GM18867 (cell line): ENCODE measurements around the gene ARSK.

ENCODE experiments used
- ATAC-seq: cut with Tn5 transposase; IDR thresholded peaks from one replicate; pipeline ENCODE4 v1.9.1; 2021; ENCODE audit warnings: mild to moderate bottlenecking, moderate library complexity; ENCODE audit not compliant: unreplicated experiment

Gene ARSK, protein sequence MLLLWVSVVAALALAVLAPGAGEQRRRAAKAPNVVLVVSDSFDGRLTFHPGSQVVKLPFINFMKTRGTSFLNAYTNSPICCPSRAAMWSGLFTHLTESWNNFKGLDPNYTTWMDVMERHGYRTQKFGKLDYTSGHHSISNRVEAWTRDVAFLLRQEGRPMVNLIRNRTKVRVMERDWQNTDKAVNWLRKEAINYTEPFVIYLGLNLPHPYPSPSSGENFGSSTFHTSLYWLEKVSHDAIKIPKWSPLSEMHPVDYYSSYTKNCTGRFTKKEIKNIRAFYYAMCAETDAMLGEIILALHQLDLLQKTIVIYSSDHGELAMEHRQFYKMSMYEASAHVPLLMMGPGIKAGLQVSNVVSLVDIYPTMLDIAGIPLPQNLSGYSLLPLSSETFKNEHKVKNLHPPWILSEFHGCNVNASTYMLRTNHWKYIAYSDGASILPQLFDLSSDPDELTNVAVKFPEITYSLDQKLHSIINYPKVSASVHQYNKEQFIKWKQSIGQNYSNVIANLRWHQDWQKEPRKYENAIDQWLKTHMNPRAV

DNA sequence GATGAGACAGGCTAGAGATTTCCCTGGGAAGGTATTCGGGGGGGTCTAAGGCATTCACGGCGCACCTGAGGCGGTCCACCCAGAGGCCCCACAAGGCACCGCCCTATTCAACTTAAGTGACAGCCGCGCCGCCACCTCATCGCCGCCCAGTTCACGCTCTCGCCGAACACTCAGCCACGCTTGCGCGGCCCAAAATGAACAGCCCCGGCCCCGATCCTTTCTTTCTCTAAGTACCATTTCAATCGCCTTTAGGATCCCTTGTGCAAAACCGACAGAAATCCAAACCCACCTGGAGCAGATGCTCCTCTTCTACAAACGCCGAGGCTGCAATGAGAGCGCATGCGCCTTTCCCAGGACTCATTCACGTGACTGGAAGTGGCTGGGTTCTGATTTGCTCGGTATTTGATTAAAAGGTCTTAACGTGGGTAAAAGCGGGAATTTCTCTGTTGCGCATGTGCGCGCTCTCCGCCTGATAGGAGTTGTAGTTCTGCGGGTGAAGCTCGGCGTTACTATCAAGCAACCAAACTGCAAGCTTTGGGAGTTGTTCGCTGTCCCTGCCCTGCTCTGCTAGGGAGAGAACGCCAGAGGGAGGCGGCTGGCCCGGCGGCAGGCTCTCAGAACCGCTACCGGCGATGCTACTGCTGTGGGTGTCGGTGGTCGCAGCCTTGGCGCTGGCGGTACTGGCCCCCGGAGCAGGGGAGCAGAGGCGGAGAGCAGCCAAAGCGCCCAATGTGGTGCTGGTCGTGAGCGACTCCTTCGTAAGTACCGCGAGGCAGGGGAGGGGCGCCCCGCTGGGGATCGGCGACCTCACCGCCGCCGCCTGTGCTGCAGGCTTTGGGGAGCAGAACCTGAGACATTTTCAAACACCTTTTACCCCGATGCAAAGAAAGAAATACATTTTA lies at the start of gene ARSK, which contains the start of gene SKIC3:
ARSK (plus strand) TSS at position 455 of the 902 bp plus-strand sequence; CDS start at position 633, 178 bp downstream.
SKIC3 (minus strand) TSS at position 331 of the 902 bp plus-strand sequence. CDS start 7,827 bp downstream, outside the sequence.
- ATAC-seq = peak; percentile 89

DNA sequence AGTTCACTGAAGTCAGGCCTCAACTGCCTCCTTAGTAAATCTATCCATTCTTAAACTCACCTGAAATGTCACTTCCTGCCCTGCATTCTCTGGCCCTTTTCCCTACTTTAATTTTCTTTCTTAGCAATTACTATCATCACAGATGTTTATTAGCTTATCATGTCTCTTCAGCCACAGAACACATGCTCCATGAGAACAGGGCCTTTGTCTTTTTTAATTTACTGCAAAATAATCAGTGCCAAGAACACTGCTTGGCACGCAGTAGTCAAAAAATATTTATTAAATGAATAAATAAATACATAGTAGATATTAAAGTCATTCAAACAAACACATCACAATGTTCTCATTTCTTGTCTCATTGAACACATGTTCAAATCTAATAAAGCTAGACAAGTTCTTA lies 46.4 kb upstream of the ARSK start:
- no peak for ATAC-seq

DNA sequence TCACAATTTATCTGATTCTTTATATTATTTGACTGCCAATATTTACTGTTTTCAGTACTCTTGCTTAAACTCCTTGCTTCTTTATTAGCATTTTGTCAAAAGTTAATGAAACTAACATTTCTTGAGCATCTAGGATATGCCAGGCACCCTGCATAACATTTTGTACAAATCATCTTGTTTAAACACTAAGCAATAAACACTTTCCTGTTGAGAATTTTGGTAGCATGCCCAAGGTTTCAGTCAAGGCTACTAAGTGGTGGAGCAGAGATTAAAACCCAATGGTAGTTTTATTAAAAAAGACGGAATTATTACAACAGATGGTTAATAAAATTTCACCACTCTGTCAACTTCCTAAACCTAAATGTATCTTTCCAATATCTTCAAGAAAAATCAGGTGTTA lies 43.3 kb upstream of the ARSK start:
- no peak for ATAC-seq

DNA sequence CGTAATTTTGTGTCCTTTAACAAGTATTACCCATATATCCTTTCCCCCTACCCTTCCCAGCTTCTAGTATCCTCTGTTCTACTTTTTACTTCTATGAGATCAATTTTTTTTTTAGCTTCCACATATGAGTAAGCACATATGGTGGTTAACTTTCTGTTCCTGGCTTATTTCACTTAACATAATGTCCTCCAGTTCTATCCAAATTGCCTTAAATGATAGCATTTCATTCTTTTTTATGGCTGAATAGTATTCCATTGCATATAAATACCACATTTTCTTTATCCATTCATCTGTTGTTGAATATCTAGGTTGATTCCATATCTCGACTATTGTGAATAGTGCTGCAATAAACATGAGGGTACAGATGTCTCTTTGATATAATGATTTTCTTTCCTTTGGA lies 36.5 kb upstream of the ARSK start:
- ATAC-seq = no peak

DNA sequence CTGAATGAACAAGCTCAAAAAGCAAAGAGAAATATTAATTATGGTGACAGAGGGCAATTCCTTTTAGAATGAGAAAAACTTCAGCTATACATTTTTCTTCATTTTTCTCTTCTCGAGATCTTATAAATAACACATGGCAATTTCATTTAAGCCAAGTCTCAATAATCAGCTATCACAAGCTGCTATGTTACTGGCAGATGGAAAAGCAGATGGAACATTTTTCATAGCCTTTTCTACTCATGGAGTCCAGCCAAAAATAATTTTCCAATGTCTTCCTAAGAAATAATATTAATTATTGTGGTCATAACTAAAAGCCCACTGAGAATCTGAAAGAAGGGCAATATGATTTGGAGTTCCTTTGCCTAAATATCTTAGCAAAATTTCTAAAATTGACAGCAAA lies 35.8 kb upstream of the ARSK start:
- ATAC-seq = no peak

DNA sequence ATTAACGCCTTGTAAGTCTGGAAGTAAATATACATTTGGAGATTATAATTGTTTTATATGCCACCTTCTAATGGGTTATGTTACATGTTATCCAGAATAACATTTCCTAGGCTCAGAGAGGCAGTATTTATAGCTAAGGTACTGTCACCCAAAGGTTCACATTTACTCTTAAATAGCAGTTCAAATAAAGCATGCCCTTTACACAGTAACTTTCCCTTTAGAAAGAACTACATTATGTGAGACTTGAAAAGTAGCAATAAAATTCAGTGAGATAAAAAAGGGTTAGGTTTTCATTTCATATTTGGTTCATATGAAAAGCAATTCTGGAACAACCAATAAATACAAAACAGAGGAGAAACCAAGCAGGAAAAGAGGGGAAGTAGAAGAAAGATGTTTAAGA lies 35.2 kb upstream of the ARSK start:
- ATAC-seq = no peak

DNA sequence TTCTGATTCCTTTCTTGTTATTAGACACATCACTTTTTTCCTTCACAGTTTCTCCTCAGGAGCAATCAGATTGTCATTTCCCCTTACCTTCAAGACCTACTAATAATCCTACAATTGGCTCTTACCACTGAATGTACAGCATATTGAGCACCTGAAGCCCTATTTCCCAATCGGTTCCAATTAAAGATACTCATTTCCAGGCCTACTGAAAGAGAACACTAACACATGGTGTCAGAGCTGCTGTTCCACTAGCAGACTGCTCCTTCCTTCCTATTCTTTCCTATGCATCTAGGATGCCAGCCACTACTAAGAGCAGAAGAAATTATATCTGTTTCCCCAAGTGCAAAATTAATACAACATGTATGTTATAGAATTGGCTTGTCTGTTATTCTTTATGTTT lies 34.7 kb upstream of the ARSK start:
- no peak for ATAC-seq

DNA sequence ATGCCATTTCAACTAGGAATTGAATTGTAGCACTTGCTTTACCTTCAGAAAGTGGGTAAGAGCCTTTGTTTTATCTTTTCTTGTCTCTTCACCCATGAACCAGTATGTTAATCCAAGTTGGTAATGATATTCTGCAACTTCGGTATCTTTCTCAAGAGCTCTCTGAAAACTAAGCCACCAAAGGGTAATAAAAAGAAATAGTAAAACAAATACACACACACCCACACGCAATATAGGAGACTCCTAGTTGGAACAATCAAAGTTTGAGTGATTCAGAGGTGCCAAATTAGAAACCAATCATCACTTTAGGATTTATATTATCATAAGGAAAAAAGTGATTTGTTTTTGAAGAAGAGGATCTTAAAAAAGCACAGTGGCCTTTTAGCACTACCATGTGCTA lies 30.5 kb upstream of the ARSK start:
- no peak for ATAC-seq

DNA sequence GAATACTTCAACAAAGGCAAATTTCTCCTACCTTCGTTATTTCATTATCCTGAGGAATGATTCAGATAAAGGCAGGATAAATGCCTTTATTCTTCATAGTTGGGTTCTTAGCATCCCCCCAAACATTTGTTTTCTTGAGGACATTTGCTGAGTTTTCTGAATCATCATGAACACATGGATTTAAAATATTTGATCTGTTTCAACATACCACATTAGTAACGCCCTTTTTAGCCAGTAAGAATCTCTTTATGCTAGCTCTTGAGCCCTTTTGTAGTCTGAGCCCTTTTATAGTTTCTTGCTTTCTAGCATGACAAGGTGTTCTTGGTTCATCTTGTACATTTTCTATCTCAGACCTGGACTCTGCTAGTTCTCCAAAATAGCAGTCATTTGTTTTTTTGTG lies 28.0 kb upstream of the ARSK start:
- no peak for ATAC-seq

DNA sequence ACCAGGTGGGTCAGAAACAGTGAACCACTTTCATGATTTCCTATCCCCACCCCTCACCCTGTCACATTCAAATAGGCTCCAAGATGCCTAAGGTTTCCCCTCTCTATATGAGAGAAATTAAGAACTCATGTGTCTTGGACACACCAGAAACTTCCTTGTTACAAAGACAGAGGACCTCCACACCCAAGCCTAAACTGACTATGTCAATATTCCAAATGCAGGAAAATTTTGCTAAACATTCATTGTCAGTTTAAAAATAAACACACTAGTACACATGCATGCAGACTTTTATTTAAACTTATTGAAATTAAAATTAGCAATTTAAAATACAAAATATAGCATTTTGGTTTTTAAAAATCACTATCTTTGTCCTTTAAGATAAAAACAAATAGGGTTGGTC lies 26.3 kb upstream of the ARSK start:
- no peak for ATAC-seq

DNA sequence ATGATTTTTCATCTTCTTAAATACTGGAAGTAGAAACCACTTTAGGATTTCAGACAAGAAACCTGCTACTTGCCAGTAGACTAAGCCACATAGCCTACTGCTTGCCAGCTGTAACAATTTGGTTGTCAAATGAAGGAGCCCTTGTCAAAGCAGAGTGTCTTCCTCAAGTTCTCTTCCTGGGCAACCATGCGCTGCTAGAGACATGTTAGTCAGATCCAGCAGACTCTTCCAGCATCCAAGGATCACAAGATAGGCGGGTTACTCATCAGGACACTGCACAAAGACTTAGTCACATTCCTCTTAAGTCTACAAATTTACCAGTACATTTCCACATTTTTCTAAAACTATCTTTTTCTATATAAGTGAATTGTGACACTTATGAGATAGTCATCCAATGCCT lies 24.5 kb upstream of the ARSK start:
- no peak for ATAC-seq

DNA sequence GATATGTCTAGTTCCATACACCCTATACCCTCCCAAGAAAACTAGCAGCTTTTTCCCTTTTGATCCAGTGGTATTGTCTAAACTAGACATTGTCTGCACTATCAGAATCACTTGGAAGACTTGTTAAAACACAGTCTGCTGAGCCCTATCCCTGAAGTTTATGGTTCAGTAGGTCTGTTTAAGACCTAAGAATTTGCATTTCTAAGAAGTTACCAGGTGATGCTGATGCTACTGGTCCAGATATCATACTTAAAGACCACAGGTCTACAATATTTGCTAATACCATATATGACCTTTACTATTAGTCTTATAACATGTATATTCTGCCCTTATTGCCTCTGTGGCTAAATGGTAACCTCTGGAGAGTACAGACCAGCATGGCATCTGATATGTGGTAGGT lies 23.4 kb upstream of the ARSK start:
- ATAC-seq = no peak

DNA sequence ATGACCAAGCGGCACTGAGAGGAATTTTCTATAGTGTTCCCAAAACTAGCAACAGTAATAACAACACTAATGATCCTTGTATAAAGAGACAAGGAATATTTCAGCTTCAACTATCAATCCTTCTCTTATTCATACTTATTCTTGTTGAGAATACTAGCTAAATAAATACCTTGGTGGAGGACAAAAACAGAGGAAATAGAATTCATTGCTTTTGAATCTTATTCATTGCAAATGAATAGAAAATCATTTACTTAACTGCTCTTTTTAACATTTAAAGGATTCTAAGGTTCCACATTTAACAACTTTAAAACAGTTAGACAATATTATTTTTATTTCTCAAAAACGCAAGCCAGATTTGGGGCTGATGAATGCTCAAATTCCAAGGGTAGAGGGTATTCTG lies 22.5 kb upstream of the ARSK start:
- no peak for ATAC-seq

DNA sequence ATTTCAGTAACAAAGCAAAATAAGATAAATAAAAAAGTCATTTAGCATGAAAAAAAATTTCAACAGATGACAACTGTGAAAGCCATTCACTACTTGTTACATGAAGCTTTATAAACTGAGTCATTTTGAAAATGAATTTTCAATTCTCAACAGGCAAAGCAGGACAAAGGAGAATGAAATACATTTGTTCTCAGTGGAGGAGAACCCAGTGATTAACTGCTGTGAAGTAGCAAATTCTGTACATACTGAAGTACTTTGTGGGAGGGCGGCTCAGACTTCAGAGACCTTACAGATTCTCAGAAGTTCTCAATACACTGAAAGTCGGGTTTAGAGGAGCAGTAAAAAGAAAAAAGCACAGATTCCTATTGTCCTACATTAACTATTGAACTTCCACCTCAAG lies 21.8 kb upstream of the ARSK start:
- no peak for ATAC-seq

DNA sequence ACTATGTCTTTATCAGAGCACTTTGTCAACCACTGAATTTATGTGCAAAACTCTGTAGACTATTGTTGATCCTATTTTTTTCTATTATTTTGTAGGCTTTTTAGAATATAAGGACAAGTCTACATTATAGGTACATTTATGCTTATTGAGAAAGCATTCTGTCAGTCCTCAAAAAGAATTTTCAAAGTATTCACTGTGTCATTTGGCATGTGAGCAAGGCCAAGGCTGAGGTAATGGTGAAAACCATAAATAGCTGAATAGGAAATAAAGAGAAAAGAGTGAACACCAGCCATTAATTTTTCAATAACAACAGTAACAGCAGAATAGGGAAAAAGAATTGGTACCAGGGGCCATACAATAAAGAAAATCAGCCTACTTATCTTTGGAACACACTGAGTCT lies 21.1 kb upstream of the ARSK start:
- no peak for ATAC-seq

DNA sequence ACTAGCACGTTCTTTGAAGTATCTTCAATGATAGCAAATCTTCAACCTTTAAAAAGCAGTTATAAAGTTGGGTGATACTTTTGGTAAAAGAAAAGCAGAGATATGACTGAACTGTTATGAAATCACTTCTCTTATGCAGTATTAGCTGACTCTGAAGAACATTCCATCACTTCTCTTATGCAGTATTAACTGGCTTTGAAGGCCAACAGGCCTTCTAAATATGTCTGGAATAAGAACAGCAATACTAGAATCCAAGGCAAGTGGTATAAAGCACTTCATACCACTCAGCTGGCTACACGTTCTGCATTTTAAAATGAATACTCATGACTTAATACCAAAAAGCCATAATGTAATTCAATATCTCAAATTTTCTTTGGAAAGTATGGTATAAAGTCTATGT lies 17.4 kb upstream of the ARSK start:
- no peak for ATAC-seq

DNA sequence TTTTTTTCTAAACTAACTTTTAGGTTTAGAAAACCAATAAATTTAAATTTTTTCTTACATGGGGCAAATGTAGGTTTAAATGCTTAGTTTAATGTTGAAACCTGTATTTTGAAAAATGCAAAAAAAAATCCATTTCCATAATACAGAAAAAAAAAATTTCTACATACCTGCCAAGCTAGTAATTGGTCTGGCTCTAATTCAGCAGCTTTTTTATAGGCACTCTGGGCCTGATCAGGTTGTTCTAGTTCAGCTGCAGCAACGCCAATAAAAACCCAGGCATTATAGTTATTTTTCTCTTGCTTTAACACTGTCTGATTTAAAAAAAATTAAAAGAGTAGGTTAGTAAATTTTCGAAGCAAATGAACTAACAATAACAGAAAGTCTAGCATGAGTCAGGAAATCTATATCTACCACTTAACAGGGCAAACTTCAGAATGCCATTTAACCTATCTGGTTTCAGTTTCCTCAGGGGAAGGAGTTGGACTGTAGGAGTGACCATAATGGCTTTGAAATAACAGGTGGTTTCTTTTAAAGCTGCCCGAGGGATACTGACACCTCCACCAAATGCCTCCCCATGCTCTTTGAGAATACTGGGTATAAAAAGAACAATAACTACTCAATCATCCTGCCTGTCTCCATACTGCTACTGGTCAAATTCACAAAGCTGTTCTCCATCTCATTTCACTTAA lies 11.7 kb upstream of the ARSK start:
- ATAC-seq = no peak

DNA sequence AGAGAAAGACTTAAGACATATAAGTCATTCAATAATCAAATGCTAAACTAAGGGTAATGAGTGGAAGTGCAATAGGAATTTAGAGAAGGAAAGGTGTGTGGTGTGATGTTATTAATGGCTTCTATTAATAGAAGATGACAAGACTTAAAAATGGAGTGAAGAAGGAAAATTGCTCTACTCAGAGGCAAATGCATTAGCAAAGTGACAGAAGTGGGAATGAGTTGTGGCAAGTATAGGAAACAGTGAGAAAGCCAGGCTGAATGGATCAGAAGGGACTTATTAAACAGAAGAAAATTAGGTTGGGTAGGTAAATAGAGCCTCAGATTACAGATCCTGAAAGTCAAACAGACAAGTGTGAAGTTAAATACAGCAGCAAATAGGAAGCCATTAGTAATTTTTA lies 5.9 kb upstream of the ARSK start:
- no peak for ATAC-seq

DNA sequence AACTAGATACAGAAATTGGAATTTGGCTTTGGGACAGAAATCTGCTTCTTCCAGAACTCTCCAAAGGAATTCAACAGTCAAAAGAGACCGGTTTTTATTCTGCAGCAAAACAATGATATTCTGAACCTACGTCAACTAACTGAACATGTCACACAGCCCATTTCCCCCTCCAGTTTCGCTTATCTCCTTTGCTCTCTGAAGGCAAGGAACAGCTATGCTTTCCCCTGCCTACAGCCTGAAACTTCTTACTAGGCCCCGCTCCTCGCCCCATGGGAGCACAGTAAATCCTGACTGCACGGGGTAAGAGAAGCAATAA lies 612 bp upstream of the ARSK start:
- ATAC-seq = peak; percentile 27

DNA sequence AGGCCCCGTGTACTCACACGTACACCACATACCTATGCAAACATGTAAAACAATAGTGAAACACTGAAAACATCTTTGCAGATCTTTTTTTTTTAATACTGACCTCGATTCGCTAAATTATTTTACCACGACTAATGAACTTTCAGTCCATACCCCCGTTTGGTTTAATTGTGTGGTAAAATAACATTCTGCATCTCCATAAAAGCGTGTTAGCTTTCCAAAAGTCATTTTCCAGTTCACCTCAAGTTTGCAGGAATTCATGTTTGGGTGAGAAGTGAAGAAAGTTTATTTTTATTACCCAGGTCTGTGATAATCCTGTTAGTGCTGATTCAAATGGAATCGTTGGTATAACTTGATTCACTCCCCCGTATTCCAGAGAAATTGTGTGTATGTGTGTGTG lies 652 bp downstream of the ARSK start:
- ATAC-seq = no peak

DNA sequence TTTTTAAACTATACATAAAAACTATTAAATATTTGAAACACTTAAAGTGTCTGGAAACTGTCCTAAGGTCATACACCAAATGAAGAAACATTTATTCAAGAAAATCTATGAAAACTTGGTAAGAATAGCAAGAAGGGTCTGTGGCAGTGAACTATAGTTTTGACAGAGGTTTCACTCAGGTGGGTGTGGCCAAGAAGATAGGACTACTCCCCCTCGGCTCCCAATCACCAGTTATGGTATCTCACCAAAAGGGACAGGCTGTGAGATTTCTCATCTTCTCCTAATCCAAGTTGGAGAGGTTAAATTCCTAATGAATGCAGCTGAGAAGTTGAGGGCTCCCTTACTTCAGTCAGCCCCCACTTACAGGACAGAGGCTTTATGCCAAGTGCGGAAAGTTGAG lies 2.9 kb downstream of the ARSK start:
- no peak for ATAC-seq
